Left kidney (tissue), 2 donors: ENCODE data around the gene ENTPD5. TPM values are rescaled to one million over a fixed set of nuclear protein-coding genes. Genes with fewer than 3 reads are reported as not detected.
A peak's percentile ranks its signal among the peaks of the same experiment; 100 is the strongest.
"Not testable (repeated sequence)": the region's sequence is repeated elsewhere in the genome, so short reads cannot be mapped to it uniquely, and the experiment has no call there.

Experiments
- DNase-seq: peaks from one replicate; pipeline ENCODE4 v3.0.0-alpha.2; 2013
- polyA plus RNA-seq: library from polyadenylated mRNA; unstranded; fragments of 120-200 nt; gene quantifications from one replicate; pipeline ENCODE4 v1.2.1, GENCODE V29; 2013; ENCODE audit not compliant: insufficient read length

The ENTPD5 gene
- polyA plus RNA-seq, 1 donor = 70.0 TPM

- no peak for DNase-seq
Observed at GRCh38 chr14:74008843-74009499, 10.1 kb downstream of the ENTPD5 start.

- DNase-seq = not testable (repeated sequence)
Observed at GRCh38 chr14:74005664-74006063, 13.4 kb downstream of the ENTPD5 start.

- no peak for DNase-seq
Observed at GRCh38 chr14:73998726-73999125, 20.4 kb downstream of the ENTPD5 start.

- DNase-seq = no peak
Observed at GRCh38 chr14:73997944-73998447, 21.1 kb downstream of the ENTPD5 start.

GRCh38 chr14:73997108-73997943, 21.8 kb downstream of the ENTPD5 start:
- DNase-seq = no peak

GRCh38 chr14:73996731-73997107, 22.4 kb downstream of the ENTPD5 start:
- DNase-seq = no peak

GRCh38 chr14:73995977-73996378, 23.1 kb downstream of the ENTPD5 start:
- no peak for DNase-seq

- DNase-seq = not testable (repeated sequence)
Observed at GRCh38 chr14:73994926-73995325, 24.2 kb downstream of the ENTPD5 start.

- no peak for DNase-seq
Observed at GRCh38 chr14:73991092-73991491, 28.0 kb downstream of the ENTPD5 start.

GRCh38 chr14:73988656-73989055, 30.4 kb downstream of the ENTPD5 start:
- not testable (repeated sequence) for DNase-seq

- DNase-seq = no peak
Observed at GRCh38 chr14:73988065-73988464, 31.0 kb downstream of the ENTPD5 start.

GRCh38 chr14:73977896-73978295, 41.2 kb downstream of the ENTPD5 start:
- DNase-seq = no peak

GRCh38 chr14:73976125-73976524, 43.0 kb downstream of the ENTPD5 start:
- no peak for DNase-seq

- DNase-seq = no peak
Observed at GRCh38 chr14:73973497-73973896, 45.6 kb downstream of the ENTPD5 start.

GRCh38 chr14:73968885-73969284, 50.2 kb downstream of the ENTPD5 start:
- no peak for DNase-seq

GRCh38 chr14:73965216-73965615, 53.9 kb downstream of the ENTPD5 start:
- DNase-seq = no peak

GRCh38 chr14:73961192-73961591, 57.9 kb downstream of the ENTPD5 start:
- DNase-seq = no peak

- DNase-seq = no peak
Observed at GRCh38 chr14:73958591-73958990, 60.5 kb downstream of the ENTPD5 start.

GRCh38 chr14:73955674-73956073, 63.4 kb downstream of the ENTPD5 start:
- no peak for DNase-seq

- no peak for DNase-seq
Observed at GRCh38 chr14:73953731-73954130, 65.4 kb downstream of the ENTPD5 start.

- DNase-seq = peak; percentile 97
Observed at GRCh38 chr14:73949752-73950734, 69.0 kb downstream of the ENTPD5 start, which contains the start of the genes COQ6 and FAM161B. COQ6 (plus strand) TSS chr14:73950302; CDS start chr14:73950333, 31 bp downstream. FAM161B (minus strand) TSS chr14:73950094; CDS start chr14:73950026, 68 bp downstream.

- no peak for DNase-seq
Observed at GRCh38 chr14:73945159-73945670, 73.9 kb downstream of the ENTPD5 start.
